IMR-90 (cell line): ENCODE data around the gene KCNJ16. TPM values are rescaled to one million over a fixed set of nuclear protein-coding genes. Genes with fewer than 3 reads are reported as not detected.

Experiments
- ATAC-seq: fragments of 200-7000 bp; cut with Tn5 transposase; 2 replicates; pipeline ENCODE4 v1.9.1; 2020; ENCODE audit warnings: low read depth, mild to moderate bottlenecking, moderate library complexity
- BruUV-seq: library from RNA; stranded (reverse); fragments of 400-500 nt; replicated peaks from 2 replicates; lab custom pipeline; 2021; lab: Mats Ljungman, UMichigan
- CTCF ChIA-PET: fragments of 300-600 bp; formaldehyde crosslinking; extraction: SDS; loops from one replicate; lab custom pipeline; 2021; ENCODE audit warnings: antibody characterized with exemption; lab: Yijun Ruan, JAX
- POLR2A ChIA-PET: fragments of 300-600 bp; sonication (Branson Sonifier 250); formaldehyde crosslinking; loops from one replicate; lab custom pipeline; 2022; ENCODE audit warnings: antibody characterized with exemption; ENCODE audit not compliant: unreplicated experiment; lab: Charles Lee
- DNase-seq: peaks from one replicate; pipeline ENCODE4 v3.0.0; 2013
- H2AFZ ChIP-seq: replicated peaks from 2 replicates; pipeline ENCODE3; 2013; ENCODE audit warnings: low read length, mild to moderate bottlenecking; ENCODE audit not compliant: poor library complexity
- H2AK5ac ChIP-seq: 2 replicates; pipeline ENCODE4 v1.6.1; 2013; ENCODE audit warnings: low read depth, low read length, inconsistent platforms
- H2AK9ac ChIP-seq: replicated peaks from 2 replicates; pipeline ENCODE3; 2013; ENCODE audit warnings: mild to moderate bottlenecking, low read depth, low read length, moderate library complexity; ENCODE audit not compliant: poor library complexity
- H2BK120ac ChIP-seq: 2 replicates; pipeline ENCODE4 v1.6.1; 2013; ENCODE audit warnings: low read depth, low read length, inconsistent platforms
- H2BK15ac ChIP-seq: 3 replicates; pipeline ENCODE4 v1.6.1; 2013; ENCODE audit warnings: low read depth, low read length, inconsistent platforms
- H2BK20ac ChIP-seq: 2 replicates; pipeline ENCODE4 v1.6.1; 2013; ENCODE audit warnings: low read depth, mild to moderate bottlenecking, inconsistent platforms, low read length, moderate library complexity
- H2BK5ac ChIP-seq: 2 replicates; pipeline ENCODE4 v1.6.1; 2013; ENCODE audit warnings: mild to moderate bottlenecking, low read depth, low read length, inconsistent platforms; ENCODE audit not compliant: poor library complexity, severe bottlenecking
- H3K14ac ChIP-seq: replicated peaks from 2 replicates; pipeline ENCODE4 v1.6.1; 2013; ENCODE audit warnings: low read depth, low read length, inconsistent platforms
- H3K18ac ChIP-seq: 2 replicates; pipeline ENCODE4 v1.6.1; 2013; ENCODE audit warnings: low read depth, low read length, control low read depth
- H3K23ac ChIP-seq: 2 replicates; pipeline ENCODE4 v1.6.1; 2013; ENCODE audit warnings: low read depth, low read length, inconsistent platforms
- H3K27ac ChIP-seq: 2 replicates; pipeline ENCODE4 v1.5.1; 2013; ENCODE audit warnings: mild to moderate bottlenecking, control low read depth, low read length; ENCODE audit not compliant: insufficient read depth
- H3K27me3 ChIP-seq: 2 replicates; pipeline ENCODE4 v1.6.1; 2013; ENCODE audit warnings: low read length; ENCODE audit not compliant: control insufficient read depth, insufficient read depth
- H3K36me3 ChIP-seq: 2 replicates; pipeline ENCODE4 v1.6.1; 2013; ENCODE audit warnings: low read length, mixed read lengths; ENCODE audit not compliant: control insufficient read depth, insufficient read depth
- H3K4ac ChIP-seq: 2 replicates; pipeline ENCODE4 v1.6.1; 2013; ENCODE audit warnings: low read depth, low read length, inconsistent platforms
- H3K4me1 ChIP-seq: 2 replicates; pipeline ENCODE4 v1.6.1; 2013; ENCODE audit warnings: low read length, mixed read lengths; ENCODE audit not compliant: control insufficient read depth, insufficient read depth
- H3K4me2 ChIP-seq: 2 replicates; pipeline ENCODE4 v1.6.1; 2013; ENCODE audit warnings: low read depth, mild to moderate bottlenecking, control low read depth, low read length, moderate library complexity
- H3K4me3 ChIP-seq: 2 replicates; pipeline ENCODE4 v1.5.1; 2013; ENCODE audit warnings: low read depth, mild to moderate bottlenecking, control low read depth, low read length, moderate library complexity; ENCODE audit not compliant: insufficient read depth
- H3K56ac ChIP-seq: 2 replicates; pipeline ENCODE4 v1.6.1; 2013; ENCODE audit warnings: low read length, inconsistent platforms; ENCODE audit not compliant: insufficient read depth; ENCODE audit errors: extremely low read depth
- H3K79me1 ChIP-seq, 2 experiments: 2 replicates each; pipeline ENCODE4 v1.6.1; 2013; ENCODE audit warnings: low read length in 2 of 2, inconsistent platforms in 1 of 2, low read depth in 1 of 2
- H3K9ac ChIP-seq: 2 replicates; pipeline ENCODE4 v1.6.1; 2013; ENCODE audit warnings: low read depth, low read length, control low read depth
- H3K9me1 ChIP-seq: 2 replicates; pipeline ENCODE4 v1.6.1; 2013; ENCODE audit warnings: low read length, inconsistent platforms; ENCODE audit not compliant: insufficient read depth
- H3K9me3 ChIP-seq: 2 replicates; pipeline ENCODE4 v1.6.1; 2013; ENCODE audit warnings: low read length; ENCODE audit not compliant: control insufficient read depth, insufficient read depth
- H4K20me1 ChIP-seq: 2 replicates; pipeline ENCODE4 v1.6.1; 2013; ENCODE audit warnings: low read length, inconsistent platforms; ENCODE audit not compliant: insufficient read depth
- H4K5ac ChIP-seq: 2 replicates; pipeline ENCODE4 v1.6.1; 2013; ENCODE audit warnings: mild to moderate bottlenecking, low read depth, low read length, control low read depth
- H4K8ac ChIP-seq, 2 experiments: 2 replicates each; pipeline ENCODE4 v1.6.1; 2013; ENCODE audit warnings: low read depth in 2 of 2, low read length in 2 of 2, control low read depth in 1 of 2, inconsistent platforms in 1 of 2
- H4K91ac ChIP-seq: 2 replicates; pipeline ENCODE4 v1.6.1; 2013; ENCODE audit warnings: low read depth, low read length, inconsistent platforms; ENCODE audit not compliant: insufficient read depth
- USF2 ChIP-seq: fragments of 150-350 bp; IDR thresholded peaks from 2 replicates; pipeline ENCODE4 v1.6.1; 2017; ENCODE audit warnings: mild to moderate bottlenecking, antibody characterized with exemption, low read length, low read depth
- WGBS, 2 experiments: methylation state at CpG; one replicate each; pipeline versions ENCODE4 v1.1.5 to v1.1.7; 2013; ENCODE audit warnings: missing lambda C conversion rate in 2 of 2; ENCODE audit not compliant: insufficient read length in 1 of 2; ENCODE audit errors: extremely low coverage in 2 of 2; 5-methylcytosine and 5-hydroxymethylcytosine counted together
- dilution Hi-C: fragments of 300-500 bp; cut with HindIII; formaldehyde crosslinking; loops from one replicate; pipeline ENCODE4 v1.14.3; 2018; ENCODE audit warnings: low sequenced_read_pairs; ENCODE audit not compliant: unreplicated experiment
- in situ Hi-C: fragments of 300-500 bp; cut with MboI; formaldehyde crosslinking; loops from 3 replicates; pipeline ENCODE4 v1.14.3; 2019; ENCODE audit warnings: low sequenced_read_pairs, inconsistent platforms, mixed read lengths
- intact Hi-C: fragments of 100-400 bp; cut with micrococcal nuclease; formaldehyde crosslinking; loops from 2 replicates; pipeline ENCODE4 v1.10.0; 2022
- polyA plus RNA-seq, 3 experiments: library from polyadenylated mRNA; depleted of rRNA; stranded (reverse); fragments of >200 nt; gene quantifications; 2 replicates each; pipeline ENCODE4 v1.2.3, GENCODE V29; 2012; ENCODE audit warnings: low replicate concordance in 1 of 3
- total RNA-seq: library from RNA; depleted of rRNA; stranded (reverse); fragments of >200 nt; gene quantifications from 2 replicates; pipeline ENCODE4 v1.2.3, GENCODE V29; 2012

KCNJ16 gene
- total and polyA plus RNA-seq, 2 of the 4 experiments (the other 2 are of a cell fraction), result not detected

- H3K18ac ChIP-seq, result no peak overlapping the region
- intact Hi-C loops (no loop called here), dilution Hi-C loops (no loop called here), in situ Hi-C loops (no loop called here)
- no peak overlapping the region for H3K9ac ChIP-seq
- no peak overlapping the region for H3K4me3 ChIP-seq
- WGBS, 2 experiments, result 100% methylated on average over 1 of the region's 1 CpG; no CpG with 5 or more reads in 1 of the 2 experiments
- no peak overlapping the region for H2BK20ac ChIP-seq
- TF ChIP-seq USF2, result no peak
- no peak overlapping the region for H2BK15ac ChIP-seq
- no peaks in the 10 kb centered on the region for H3K27me3 ChIP-seq
- no peak overlapping the region for H3K27ac ChIP-seq
- H3K79me1 ChIP-seq, result no peaks in the 10 kb centered on the region
- peaks cover 2% of the 10 kb centered on the region; the same call in 1 of the 2 replicates for H3K4me1 ChIP-seq
- H3K9me3 ChIP-seq, result no peaks in the 10 kb centered on the region
- H2BK120ac ChIP-seq, result no peak overlapping the region
- BruUV-seq, result no TSS peak
- H3K4me2 ChIP-seq, result peak overlapping the region; percentile 10; the same call in 1 of the 2 replicates
- no peak for DNase-seq
- no peak overlapping the region for H4K8ac ChIP-seq
- no peak overlapping the region for H3K23ac ChIP-seq
- H4K20me1 ChIP-seq, result no peaks in the 10 kb centered on the region
- no peak overlapping the region for H3K4ac ChIP-seq
- ATAC-seq, result no peak
- no peak overlapping the region for H2AK9ac ChIP-seq
- no peak overlapping the region; the same call in 1 of the 2 replicates for H3K14ac ChIP-seq
- H3K36me3 ChIP-seq, result no peaks in the 10 kb centered on the region
- no peak overlapping the region for H2AFZ ChIP-seq
- peaks cover 4% of the 10 kb centered on the region; the same call in 1 of the 2 replicates for H3K9me1 ChIP-seq
- POLR2A ChIA-PET, result no interaction called here
- no peak overlapping the region for H3K56ac ChIP-seq
- H4K91ac ChIP-seq, result no peak overlapping the region
- no peak overlapping the region for H4K5ac ChIP-seq
- CTCF ChIA-PET, result interaction anchor here (1.4 kb wide), 1 partner anchor 21 kb away, joined by 3 read pairs; no protein-coding TSS in a partner anchor
- no peak overlapping the region for H2BK5ac ChIP-seq
- H2AK5ac ChIP-seq, result no peak overlapping the region
These were observed 34.0 kb upstream of the KCNJ16 start for GRCh38 chr17:70041061-70041460.
